Measurements from ENCODE around the gene CMBL. TPM values are rescaled to one million over a fixed set of nuclear protein-coding genes. Genes with fewer than 3 reads are reported as not detected.

Gene CMBL
- 43.2 TPM for total RNA-seq (2021; ENCODE audit: unreplicated experiment)
- 68.8 TPM for polyA plus RNA-seq (2012; ENCODE audit: insufficient read length)
- Bru-seq, nascent RNA, result percentile 66 among the genes with signal in this experiment
- BruChase-seq, experiment 1, labeled RNA remaining after a 2-hour chase, result percentile 66 among the genes with signal in this experiment
- BruChase-seq, experiment 2, labeled RNA remaining after a 6-hour chase, result percentile 76 among the genes with signal in this experiment
- long read RNA-seq, transcript CMBL-201 (6 exons, 2,335 nt), result major isoform, 33 of 44 reads
- long read RNA-seq, partial matches to known transcripts, result 5 of 44 reads
- long read RNA-seq, other reads (novel, unspliced or antisense), result 4 of 44 reads

DNA sequence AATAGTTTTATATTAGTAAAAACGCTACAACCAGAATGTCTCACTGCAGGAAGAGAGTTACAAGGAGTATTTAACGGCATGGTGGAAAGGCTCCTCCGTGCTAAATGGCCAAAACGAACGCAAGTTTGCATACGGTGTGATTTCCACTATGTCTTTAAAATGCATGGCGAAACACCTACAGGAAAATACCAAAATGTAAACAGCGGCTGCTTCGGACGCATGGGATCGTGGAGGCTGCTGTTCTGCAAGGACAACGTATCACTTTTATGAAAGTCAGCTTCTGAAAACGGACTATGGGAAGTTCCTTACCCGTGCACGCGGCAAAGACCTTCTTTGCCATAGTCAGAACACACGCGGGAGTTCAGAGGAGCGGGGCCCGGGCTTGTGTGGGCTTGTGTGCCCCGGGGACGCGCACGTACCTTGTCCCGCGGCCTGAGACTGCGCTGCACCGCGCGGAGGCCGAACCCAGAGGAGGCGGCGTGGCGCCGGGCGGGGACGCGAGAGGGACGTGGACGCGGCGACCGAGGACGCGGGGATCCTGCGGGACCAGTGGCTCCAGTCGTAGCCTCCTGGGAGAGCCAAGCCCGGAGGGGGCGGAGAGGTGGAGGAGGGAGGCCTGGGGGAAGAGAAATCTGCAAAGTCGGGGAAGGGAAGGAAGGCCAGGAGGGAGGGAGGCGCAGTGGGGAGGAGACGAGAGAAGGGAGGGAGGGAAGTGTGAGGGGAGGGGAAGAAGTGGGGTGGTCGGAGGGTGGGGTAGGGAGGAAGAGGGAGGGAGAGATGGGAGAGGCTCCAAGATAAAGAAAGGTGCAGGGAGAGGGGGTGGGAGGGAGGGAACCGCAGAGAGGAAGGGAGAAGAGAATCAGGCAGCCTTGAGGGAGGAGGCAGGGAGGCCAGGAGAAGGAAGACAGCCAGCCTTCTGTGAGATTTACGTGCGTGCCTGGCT lies at the start of gene CMBL:
Gene CMBL (minus strand): TSS at position 697 of the 943 bp plus-strand sequence. CDS start 17,140 bp downstream, outside the sequence.
- Histone ChIP-seq H3K4me3 (ENCODE audit: low read depth in 2 of 2, low read length in 2 of 2) (peak within 1 kb of the TSS; percentile 61 to 64), H3K27me3 (ENCODE audit: control insufficient read depth, insufficient read depth, low read length) (no peaks in the 10 kb centered on the region), H3K4me1 (ENCODE audit: control insufficient read depth, insufficient read depth, low read length) (peaks cover 50% of the 10 kb centered on the region), H3K9me3 (ENCODE audit: control insufficient read depth, insufficient read depth, low read depth, low read length) (no peaks in the 10 kb centered on the region), H3K36me3 (ENCODE audit: control insufficient read depth, insufficient read depth, low read length) (no peaks in the 10 kb centered on the region), H3K27ac (ENCODE audit: low read length) (peak within 1 kb of the TSS; percentile 87)
- in situ Hi-C loops (cut with HindIII; ENCODE audit: low pct_unique_long_range_greater_than_20kb, low sequenced_read_pairs), result no loop called here
- intact Hi-C loops (cut with micrococcal nuclease; ENCODE audit: unreplicated experiment), result no loop called here
- POLR2A ChIA-PET, result no interaction called here
- DNase-seq (ENCODE audit: low read depth, low spot score) (no peak), ATAC-seq (peak; percentile 83)
- CTCF ChIA-PET, result interaction anchor here (1.8 kb wide), 1 partner anchor 23 kb away, joined by 4 read pairs; no protein-coding TSS in a partner anchor
- TF ChIP-seq TCF7L2 (IDR thresholded peaks at IDR 0.05; ENCODE audit: low read depth, low read length) (peak; percentile 46; the same call in 1 of the 2 replicates), SIN3A (IDR thresholded peaks at IDR 0.05; ENCODE audit: borderline replicate concordance, insufficient read depth, low read depth, low read length) (no peak)
- TF ChIP-seq, protein P1, sequence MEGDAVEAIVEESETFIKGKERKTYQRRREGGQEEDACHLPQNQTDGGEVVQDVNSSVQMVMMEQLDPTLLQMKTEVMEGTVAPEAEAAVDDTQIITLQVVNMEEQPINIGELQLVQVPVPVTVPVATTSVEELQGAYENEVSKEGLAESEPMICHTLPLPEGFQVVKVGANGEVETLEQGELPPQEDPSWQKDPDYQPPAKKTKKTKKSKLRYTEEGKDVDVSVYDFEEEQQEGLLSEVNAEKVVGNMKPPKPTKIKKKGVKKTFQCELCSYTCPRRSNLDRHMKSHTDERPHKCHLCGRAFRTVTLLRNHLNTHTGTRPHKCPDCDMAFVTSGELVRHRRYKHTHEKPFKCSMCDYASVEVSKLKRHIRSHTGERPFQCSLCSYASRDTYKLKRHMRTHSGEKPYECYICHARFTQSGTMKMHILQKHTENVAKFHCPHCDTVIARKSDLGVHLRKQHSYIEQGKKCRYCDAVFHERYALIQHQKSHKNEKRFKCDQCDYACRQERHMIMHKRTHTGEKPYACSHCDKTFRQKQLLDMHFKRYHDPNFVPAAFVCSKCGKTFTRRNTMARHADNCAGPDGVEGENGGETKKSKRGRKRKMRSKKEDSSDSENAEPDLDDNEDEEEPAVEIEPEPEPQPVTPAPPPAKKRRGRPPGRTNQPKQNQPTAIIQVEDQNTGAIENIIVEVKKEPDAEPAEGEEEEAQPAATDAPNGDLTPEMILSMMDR (IDR thresholded peaks at IDR 0.05), result no peak
- BruUV-seq (replicated peaks), result no TSS peak

GRCh38 chr5:10355071-10355889 lies 47.6 kb upstream of the CMBL start:
- peaks cover 43% of the 10 kb centered on the region for H3K4me1 ChIP-seq (ENCODE audit: control insufficient read depth, insufficient read depth, low read length)
- H3K4me3 ChIP-seq (ENCODE audit: low read depth in 2 of 2, low read length in 2 of 2), result peak overlapping the region; percentile 79 to 94
- ATAC-seq (no peak), DNase-seq (ENCODE audit: low read depth, low spot score) (no peak)
- H3K27ac ChIP-seq (ENCODE audit: low read length), result peak overlapping the region; percentile 91
- no peak for TF ChIP-seq REST (IDR thresholded peaks at IDR 0.05; ENCODE audit: insufficient read depth in 1 of 2, low read depth in 2 of 2, low read length in 1 of 2)
- no peak for TF ChIP-seq SIN3A (IDR thresholded peaks at IDR 0.05; ENCODE audit: borderline replicate concordance, insufficient read depth, low read depth, low read length)
- TF ChIP-seq, protein P1 (IDR thresholded peaks at IDR 0.05), result no peak
- no peak for TF ChIP-seq TCF7L2 (IDR thresholded peaks at IDR 0.05; ENCODE audit: low read depth, low read length)
- TF ChIP-seq POLR2AphosphoS5 (IDR thresholded peaks at IDR 0.05; ENCODE audit: low read depth, low read length), result no peak
- BruUV-seq (replicated peaks), result TSS peak; percentile 74
- no peaks in the 10 kb centered on the region for H3K9me3 ChIP-seq (ENCODE audit: control insufficient read depth, insufficient read depth, low read depth, low read length)
- ChIA-PET CTCF (no interaction called here), POLR2A (interaction anchor here (0.6 to 0.7 kb wide), 2 partner anchors 45 to 165 kb away, joined by 3 read pairs; no protein-coding TSS in a partner anchor)
- intact Hi-C loops (cut with micrococcal nuclease; ENCODE audit: unreplicated experiment) (loop anchor here (5.0 kb wide), 1 partner anchor 73 kb away; no protein-coding TSS in a partner anchor), in situ Hi-C loops (cut with HindIII; ENCODE audit: low pct_unique_long_range_greater_than_20kb, low sequenced_read_pairs) (no loop called here)
- no peaks in the 10 kb centered on the region; the same call in none of the 2 replicates for H3K36me3 ChIP-seq (ENCODE audit: control insufficient read depth, insufficient read depth, low read length)
- H3K27me3 ChIP-seq (ENCODE audit: control insufficient read depth, insufficient read depth, low read length), result no peaks in the 10 kb centered on the region
